Neural cell (in vitro differentiated cells): ENCODE results near the gene FAM229B. TPM values are rescaled to one million over a fixed set of nuclear protein-coding genes. Genes with fewer than 3 reads are reported as not detected.

Experiments used
- H2AFZ ChIP-seq: fragments of 200-600, 300-800 bp; sonication (generic), shearing (Covaris generic); 2 replicates; pipeline ENCODE4 v1.6.0; 2014; ENCODE audit warnings: low read depth, mild to moderate bottlenecking, antibody characterized with exemption, low read length, moderate library complexity
- H3F3A ChIP-seq: fragments of 200-600 bp; shearing (Covaris generic); 2 replicates; pipeline ENCODE4 v1.6.1; 2016; ENCODE audit warnings: mild to moderate bottlenecking, moderate library complexity, mixed read lengths, antibody characterized with exemption, low read length; ENCODE audit not compliant: insufficient read depth, poor library complexity, severe bottlenecking
- H3K27ac ChIP-seq: fragments of 200-600, 300-800 bp; sonication (generic), shearing (Covaris generic); 2 replicates; pipeline ENCODE4 v1.5.1; 2014; ENCODE audit warnings: mild to moderate bottlenecking, low read length, moderate library complexity
- H3K27me3 ChIP-seq: fragments of 300-800, 200-600 bp; sonication (generic), shearing (Covaris generic); 2 replicates; pipeline ENCODE4 v1.6.0; 2014; ENCODE audit warnings: mild to moderate bottlenecking, low read depth, low read length, moderate library complexity; ENCODE audit not compliant: insufficient read depth
- H3K36me3 ChIP-seq: fragments of 300-800, 200-600 bp; sonication (generic), shearing (Covaris generic); 2 replicates; pipeline ENCODE4 v1.5.1; 2014; ENCODE audit warnings: mild to moderate bottlenecking, antibody characterized with exemption, low read length, moderate library complexity; ENCODE audit not compliant: insufficient read depth
- H3K4me2 ChIP-seq: fragments of 300-800, 200-600 bp; sonication (generic), shearing (Covaris generic); 2 replicates; pipeline ENCODE4 v1.6.0; 2014; ENCODE audit warnings: mild to moderate bottlenecking, low read length
- H3K4me3 ChIP-seq: fragments of 300-800, 200-600 bp; sonication (generic), shearing (Covaris generic); 2 replicates; pipeline ENCODE4 v1.5.1; 2014; ENCODE audit warnings: mild to moderate bottlenecking, low read length, moderate library complexity
- H3K79me2 ChIP-seq: fragments of 200-600 bp; shearing (Covaris generic); replicated peaks from 2 replicates; pipeline ENCODE4 v1.6.0; 2014; ENCODE audit warnings: mild to moderate bottlenecking, low read length, moderate library complexity; ENCODE audit not compliant: insufficient read depth
- H3K9ac ChIP-seq: fragments of 300-800, 200-600 bp; sonication (generic), shearing (Covaris generic); 2 replicates; pipeline ENCODE4 v1.6.1; 2016; ENCODE audit warnings: mild to moderate bottlenecking, low read length, mixed read lengths
- H3K9me2 ChIP-seq: fragments of 200-600 bp; shearing (Covaris generic); 2 replicates; pipeline ENCODE4 v1.6.1; 2016; ENCODE audit warnings: mild to moderate bottlenecking, low read length, mixed read lengths; ENCODE audit not compliant: insufficient read depth
- H3K9me3 ChIP-seq: fragments of 200-600, 300-800 bp; sonication (generic), shearing (Covaris generic); 2 replicates; pipeline ENCODE4 v1.6.1; 2016; ENCODE audit warnings: mild to moderate bottlenecking, mixed run types, low read length, moderate library complexity, mixed read lengths
- H4K20me1 ChIP-seq: fragments of 200-600 bp; shearing (Covaris generic); 2 replicates; pipeline ENCODE4 v1.6.1; 2016; ENCODE audit warnings: mild to moderate bottlenecking, mixed run types; ENCODE audit not compliant: insufficient read depth
- EP300 ChIP-seq: fragments of 450-650 bp; conservative IDR thresholded peaks from 2 replicates; pipeline ENCODE4 v1.6.1; 2014; ENCODE audit warnings: antibody characterized with exemption, mild to moderate bottlenecking, moderate library complexity; ENCODE audit not compliant: poor library complexity, severe bottlenecking
- EZH2 ChIP-seq: fragments of 200-600, 300-800 bp; shearing (Covaris generic), sonication (generic); IDR thresholded peaks from 2 replicates; pipeline ENCODE4 v1.6.1; 2014; ENCODE audit warnings: antibody characterized with exemption, low read length, borderline replicate concordance, mild to moderate bottlenecking; ENCODE audit not compliant: insufficient read depth, poor library complexity, severe bottlenecking
- MXI1 ChIP-seq: fragments of 450-650 bp; conservative IDR thresholded peaks from 2 replicates; pipeline ENCODE4 v1.6.1; 2014; ENCODE audit warnings: antibody characterized with exemption, mild to moderate bottlenecking; ENCODE audit not compliant: poor library complexity, severe bottlenecking
- POLR2AphosphoS5 ChIP-seq: IDR thresholded peaks from 2 replicates; pipeline ENCODE4 v1.6.1; 2012
- RAD21 ChIP-seq: fragments of 450-650 bp; conservative IDR thresholded peaks from 2 replicates; pipeline ENCODE4 v1.6.1; 2014; ENCODE audit warnings: antibody characterized with exemption, mild to moderate bottlenecking, moderate library complexity
- SMC3 ChIP-seq: fragments of 450-650 bp; conservative IDR thresholded peaks from 2 replicates; pipeline ENCODE4 v1.6.1; 2014; ENCODE audit warnings: antibody characterized with exemption, mild to moderate bottlenecking, moderate library complexity; ENCODE audit not compliant: poor library complexity
- TAF1 ChIP-seq: IDR thresholded peaks from 2 replicates; pipeline ENCODE4 v1.6.1; 2012; ENCODE audit warnings: low read depth
- polyA plus RNA-seq: library from polyadenylated mRNA; depleted of rRNA; stranded (reverse); fragments of >200 nt; gene quantifications from 2 replicates; pipeline ENCODE4 v1.2.3, GENCODE V29; 2014
- TF ChIP-seq, protein P1 (sequence below): fragments of 450-650 bp; IDR thresholded peaks from 2 replicates; pipeline ENCODE4 v1.5.1; 2014; ENCODE audit warnings: antibody characterized with exemption, mild to moderate bottlenecking, moderate library complexity; ENCODE audit not compliant: poor library complexity, severe bottlenecking
- TF ChIP-seq, protein P2 (sequence below): IDR thresholded peaks from 2 replicates; pipeline ENCODE4 v1.6.1; 2012; ENCODE audit warnings: borderline replicate concordance

Gene FAM229B
- polyA plus RNA-seq, 1 donor from 2014 or later = 142 TPM

- TF ChIP-seq, protein P1, sequence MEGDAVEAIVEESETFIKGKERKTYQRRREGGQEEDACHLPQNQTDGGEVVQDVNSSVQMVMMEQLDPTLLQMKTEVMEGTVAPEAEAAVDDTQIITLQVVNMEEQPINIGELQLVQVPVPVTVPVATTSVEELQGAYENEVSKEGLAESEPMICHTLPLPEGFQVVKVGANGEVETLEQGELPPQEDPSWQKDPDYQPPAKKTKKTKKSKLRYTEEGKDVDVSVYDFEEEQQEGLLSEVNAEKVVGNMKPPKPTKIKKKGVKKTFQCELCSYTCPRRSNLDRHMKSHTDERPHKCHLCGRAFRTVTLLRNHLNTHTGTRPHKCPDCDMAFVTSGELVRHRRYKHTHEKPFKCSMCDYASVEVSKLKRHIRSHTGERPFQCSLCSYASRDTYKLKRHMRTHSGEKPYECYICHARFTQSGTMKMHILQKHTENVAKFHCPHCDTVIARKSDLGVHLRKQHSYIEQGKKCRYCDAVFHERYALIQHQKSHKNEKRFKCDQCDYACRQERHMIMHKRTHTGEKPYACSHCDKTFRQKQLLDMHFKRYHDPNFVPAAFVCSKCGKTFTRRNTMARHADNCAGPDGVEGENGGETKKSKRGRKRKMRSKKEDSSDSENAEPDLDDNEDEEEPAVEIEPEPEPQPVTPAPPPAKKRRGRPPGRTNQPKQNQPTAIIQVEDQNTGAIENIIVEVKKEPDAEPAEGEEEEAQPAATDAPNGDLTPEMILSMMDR = no peak
- no peak for TF ChIP-seq POLR2AphosphoS5
- TF ChIP-seq EP300 = no peak
- TF ChIP-seq, protein P2, sequence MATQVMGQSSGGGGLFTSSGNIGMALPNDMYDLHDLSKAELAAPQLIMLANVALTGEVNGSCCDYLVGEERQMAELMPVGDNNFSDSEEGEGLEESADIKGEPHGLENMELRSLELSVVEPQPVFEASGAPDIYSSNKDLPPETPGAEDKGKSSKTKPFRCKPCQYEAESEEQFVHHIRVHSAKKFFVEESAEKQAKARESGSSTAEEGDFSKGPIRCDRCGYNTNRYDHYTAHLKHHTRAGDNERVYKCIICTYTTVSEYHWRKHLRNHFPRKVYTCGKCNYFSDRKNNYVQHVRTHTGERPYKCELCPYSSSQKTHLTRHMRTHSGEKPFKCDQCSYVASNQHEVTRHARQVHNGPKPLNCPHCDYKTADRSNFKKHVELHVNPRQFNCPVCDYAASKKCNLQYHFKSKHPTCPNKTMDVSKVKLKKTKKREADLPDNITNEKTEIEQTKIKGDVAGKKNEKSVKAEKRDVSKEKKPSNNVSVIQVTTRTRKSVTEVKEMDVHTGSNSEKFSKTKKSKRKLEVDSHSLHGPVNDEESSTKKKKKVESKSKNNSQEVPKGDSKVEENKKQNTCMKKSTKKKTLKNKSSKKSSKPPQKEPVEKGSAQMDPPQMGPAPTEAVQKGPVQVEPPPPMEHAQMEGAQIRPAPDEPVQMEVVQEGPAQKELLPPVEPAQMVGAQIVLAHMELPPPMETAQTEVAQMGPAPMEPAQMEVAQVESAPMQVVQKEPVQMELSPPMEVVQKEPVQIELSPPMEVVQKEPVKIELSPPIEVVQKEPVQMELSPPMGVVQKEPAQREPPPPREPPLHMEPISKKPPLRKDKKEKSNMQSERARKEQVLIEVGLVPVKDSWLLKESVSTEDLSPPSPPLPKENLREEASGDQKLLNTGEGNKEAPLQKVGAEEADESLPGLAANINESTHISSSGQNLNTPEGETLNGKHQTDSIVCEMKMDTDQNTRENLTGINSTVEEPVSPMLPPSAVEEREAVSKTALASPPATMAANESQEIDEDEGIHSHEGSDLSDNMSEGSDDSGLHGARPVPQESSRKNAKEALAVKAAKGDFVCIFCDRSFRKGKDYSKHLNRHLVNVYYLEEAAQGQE = no peak
- TF ChIP-seq MXI1 = no peak
- TF ChIP-seq TAF1 = no peak
- no peak for TF ChIP-seq SMC3
- no peak for TF ChIP-seq EZH2
- no peak for TF ChIP-seq RAD21
- H3K9me3 ChIP-seq = no peaks in the 10 kb centered on the region
- H3K9ac ChIP-seq = no peak overlapping the region
Observed at GRCh38 chr6:112049026-112049799, 38.2 kb upstream of the FAM229B start.

GRCh38 chr6:112049996-112050395 lies 37.4 kb upstream of the FAM229B start:
- no peaks in the 10 kb centered on the region for H3F3A ChIP-seq
- no peaks in the 10 kb centered on the region for H3K36me3 ChIP-seq
- no peaks in the 10 kb centered on the region for H3K9me3 ChIP-seq
- H3K27me3 ChIP-seq = no peaks in the 10 kb centered on the region
- no peak overlapping the region for H3K4me2 ChIP-seq
- no peak overlapping the region for H3K9ac ChIP-seq
- H3K4me3 ChIP-seq = no peak overlapping the region
- TF ChIP-seq POLR2AphosphoS5 = no peak
- TF ChIP-seq SMC3 = no peak
- TF ChIP-seq, protein P1 = no peak
- TF ChIP-seq, protein P2 = no peak
- TF ChIP-seq EZH2 = no peak
- TF ChIP-seq MXI1 = no peak
- no peak for TF ChIP-seq EP300
- no peak for TF ChIP-seq RAD21
- no peak for TF ChIP-seq TAF1
- no peak overlapping the region for H3K27ac ChIP-seq
- no peaks in the 10 kb centered on the region for H3K79me2 ChIP-seq
- H4K20me1 ChIP-seq = no peaks in the 10 kb centered on the region
- no peak overlapping the region for H2AFZ ChIP-seq
- H3K9me2 ChIP-seq = no peaks in the 10 kb centered on the region

More at GRCh38 chr6:112049026-112049799, 38.2 kb upstream of the FAM229B start:
- Histone ChIP-seq H2AFZ (no peak overlapping the region), H4K20me1 (no peaks in the 10 kb centered on the region), H3K9me2 (no peaks in the 10 kb centered on the region), H3K27ac (no peak overlapping the region), H3K4me2 (no peak overlapping the region), H3K79me2 (no peaks in the 10 kb centered on the region), H3K27me3 (no peaks in the 10 kb centered on the region), H3F3A (no peaks in the 10 kb centered on the region), H3K4me3 (no peak overlapping the region), H3K36me3 (no peaks in the 10 kb centered on the region)
